Left ventricle myocardium inferior (tissue), 1 donor: ENCODE data around the gene EXOSC3. TPM values are rescaled to one million over a fixed set of nuclear protein-coding genes. Genes with fewer than 3 reads are reported as not detected.
"Not testable (repeated sequence)": the region's sequence is repeated elsewhere in the genome, so short reads cannot be mapped to it uniquely, and the experiment has no call there.

Source experiments
- DNase-seq: peaks from one replicate; pipeline ENCODE4 v3.0.0-alpha.2; 2020
- H3K27ac ChIP-seq: fragments of 200-600 bp; replicated peaks from 2 replicates; pipeline ENCODE4 v1.8.0; 2021
- H3K27me3 ChIP-seq: fragments of 200-600 bp; 2 replicates; pipeline ENCODE4 v1.8.0; 2021; ENCODE audit warnings: low read depth
- H3K36me3 ChIP-seq: fragments of 200-600 bp; 2 replicates; pipeline ENCODE4 v1.8.0; 2021
- H3K4me1 ChIP-seq: fragments of 200-600 bp; 2 replicates; pipeline ENCODE4 v1.8.0; 2021
- H3K4me3 ChIP-seq: fragments of 200-600 bp; 2 replicates; pipeline ENCODE4 v1.8.0; 2021; ENCODE audit warnings: mild to moderate bottlenecking, moderate library complexity
- H3K9me3 ChIP-seq: fragments of 200-600 bp; replicated peaks from 2 replicates; pipeline ENCODE4 v1.8.0; 2021
- CTCF ChIP-seq: fragments of 200-600 bp; IDR thresholded peaks from 2 replicates; pipeline ENCODE4 v1.8.0; 2021; ENCODE audit warnings: antibody characterized with exemption, mild to moderate bottlenecking, borderline replicate concordance
- intact Hi-C: fragments of 100-400 bp; cut with micrococcal nuclease; formaldehyde crosslinking; loops from one replicate; pipeline ENCODE4 v1.11.0; 2022
- total RNA-seq: library from RNA; stranded (reverse); fragmentation: NEBNext Ultra II Directional; extraction: Animal tissue kit (Norgen Biotek cat#: 25700); gene quantifications from one replicate; pipeline ENCODE4 v1.2.1, GENCODE V29; 2021
- donor health status: DM: no; HTN: yes; CAD: no; lungs with severe emphysema.

The EXOSC3 gene
- total RNA-seq, 1 donor from 2014 or later: 15.9 TPM

- TF ChIP-seq CTCF: no peak
- no peak overlapping the region for H3K27ac ChIP-seq
- no peak overlapping the region for H3K4me3 ChIP-seq
- intact Hi-C loops: no loop called here
- H3K4me1 ChIP-seq: no peaks in the 10 kb centered on the region
- no peaks in the 10 kb centered on the region for H3K27me3 ChIP-seq
- no peaks in the 10 kb centered on the region for H3K9me3 ChIP-seq
- peaks cover 3% of the 10 kb centered on the region for H3K36me3 ChIP-seq
- DNase-seq: no peak
Observed at GRCh38 chr9:37812773-37813379, 28.0 kb upstream of the EXOSC3 start.

GRCh38 chr9:37811906-37812476 is 27.1 kb upstream of the EXOSC3 start:
- no peak overlapping the region for H3K27ac ChIP-seq
- intact Hi-C loops: no loop called here
- TF ChIP-seq CTCF: no peak
- DNase-seq: no peak
- peaks cover 5% of the 10 kb centered on the region for H3K36me3 ChIP-seq
- H3K9me3 ChIP-seq: no peaks in the 10 kb centered on the region
- H3K4me1 ChIP-seq: no peaks in the 10 kb centered on the region
- no peaks in the 10 kb centered on the region for H3K27me3 ChIP-seq
- no peak overlapping the region for H3K4me3 ChIP-seq

- intact Hi-C loops, H3K4me1 ChIP-seq, H3K4me3 ChIP-seq, H3K27me3 ChIP-seq, H3K9me3 ChIP-seq, DNase-seq, H3K27ac ChIP-seq, H3K36me3 ChIP-seq: not testable (repeated sequence)
Observed at GRCh38 chr9:37809676-37810075, 24.8 kb upstream of the EXOSC3 start.

GRCh38 chr9:37806271-37806670 is 21.4 kb upstream of the EXOSC3 start:
- Histone ChIP-seq H3K9me3 (no peaks in the 10 kb centered on the region), H3K4me3 (no peak overlapping the region), H3K27ac (no peak overlapping the region), H3K36me3 (peaks cover 5% of the 10 kb centered on the region), H3K4me1 (peaks cover 42% of the 10 kb centered on the region), H3K27me3 (no peaks in the 10 kb centered on the region)
- DNase-seq: no peak
- intact Hi-C loops: no loop called here
- TF ChIP-seq CTCF: no peak

- no peaks in the 10 kb centered on the region for H3K27me3 ChIP-seq
- intact Hi-C loops: no loop called here
- peaks cover 61% of the 10 kb centered on the region for H3K4me1 ChIP-seq
- H3K9me3 ChIP-seq: no peaks in the 10 kb centered on the region
- DNase-seq: no peak
- H3K36me3 ChIP-seq: no peaks in the 10 kb centered on the region
- H3K4me3 ChIP-seq: peak overlapping the region; percentile 99
- no peak for TF ChIP-seq CTCF
- H3K27ac ChIP-seq: no peak overlapping the region
Observed at GRCh38 chr9:37801959-37802711, 17.3 kb upstream of the EXOSC3 start.
